ENCODE data around the gene LNX1. TPM values are rescaled to one million over a fixed set of nuclear protein-coding genes. Genes with fewer than 3 reads are reported as not detected.

LNX1 gene
- total and polyA plus RNA-seq, 2 of the 8 experiments (the other 6 are each of a cell fraction or from before 2014, with no cell fraction given) = 2.7 to 3.8 TPM

DNA sequence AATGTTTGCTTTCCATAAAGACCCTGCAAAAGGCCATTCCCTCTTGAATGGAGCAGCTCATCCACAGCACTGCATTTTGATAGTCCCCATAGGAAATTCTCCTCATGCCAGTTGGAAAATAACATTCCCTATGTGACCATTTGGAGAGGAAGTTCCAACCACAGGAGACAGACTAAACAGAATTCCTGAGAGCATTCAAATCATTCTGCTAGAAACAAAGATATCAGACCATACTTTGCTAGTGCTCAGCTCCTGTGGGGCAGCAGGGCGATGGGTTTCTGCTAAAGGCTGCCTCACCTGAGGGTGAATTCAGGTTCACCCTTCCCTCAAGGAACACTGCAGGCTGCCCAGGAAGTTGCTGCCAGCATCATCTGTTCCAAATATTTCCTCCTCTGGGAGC, 58.8 kb downstream of the LNX1 start:
- no peaks in the 10 kb centered on the region for H3K79me2 ChIP-seq (ENCODE audit: control insufficient read depth in 1 of 2, insufficient read depth in 2 of 2, low read length in 2 of 2)
- no peaks in the 10 kb centered on the region for H3K36me3 ChIP-seq (ENCODE audit: control insufficient read depth in 2 of 4, insufficient read depth in 4 of 4, low read length in 3 of 4)
- no peaks in the 10 kb centered on the region; the same call in 1 of the 2 replicates for H3K23me2 ChIP-seq (ENCODE audit: low read depth, low read length)
- H3K27ac ChIP-seq (ENCODE audit: low read depth, low read length) = no peak overlapping the region
- ChIA-PET POLR2A (ENCODE audit: partially characterized antibody) (no interaction called here), CTCF (ENCODE audit: partially characterized antibody) (interaction anchor here (0.9 to 1.3 kb wide), 4 partner anchors 24 to 701 kb away, joined by 3 read pairs; no protein-coding TSS in a partner anchor)
- no peak overlapping the region for H2BK12ac ChIP-seq (ENCODE audit: low read depth, low read length)
- H3K27me3 ChIP-seq (replicated peaks in 1 of 4; ENCODE audit: control insufficient read depth in 3 of 4, extremely low read depth in 1 of 4, insufficient read depth in 3 of 4, low read length in 3 of 4) = no peaks in the 10 kb centered on the region
- no peak overlapping the region for H3K18ac ChIP-seq (ENCODE audit: extremely low read depth, low read length)
- H2BK5ac ChIP-seq (ENCODE audit: low read depth, low read length) = no peak overlapping the region
- no peak overlapping the region for H2BK120ac ChIP-seq (replicated peaks; ENCODE audit: low read depth, low read length)
- no peak overlapping the region for H2AK5ac ChIP-seq (ENCODE audit: low read depth, low read length)
- no peak overlapping the region for H3K14ac ChIP-seq (ENCODE audit: insufficient read length)
- no peak overlapping the region for H2BK15ac ChIP-seq (ENCODE audit: low read length)
- H3K4ac ChIP-seq (replicated peaks; ENCODE audit: insufficient read length, low read depth, low read length) = no peak overlapping the region
- H3K79me1 ChIP-seq (ENCODE audit: low read depth, low read length) = no peaks in the 10 kb centered on the region
- no peaks in the 10 kb centered on the region for H3K9me3 ChIP-seq (ENCODE audit: insufficient read depth in 2 of 2, low read depth in 1 of 2, low read length in 1 of 2)
- H3K4me1 ChIP-seq (replicated peaks in 1 of 4; ENCODE audit: control insufficient read depth in 3 of 4, insufficient read depth in 4 of 4, low read length in 3 of 4) = peaks cover 0 to 7% (median 4%) of the 10 kb centered on the region in 4 experiments; a peak in 4 of 7 replicates
- no peak overlapping the region for H4K5ac ChIP-seq (ENCODE audit: insufficient read length, low read depth, low read length)
- no peak overlapping the region for H4K91ac ChIP-seq (replicated peaks; ENCODE audit: insufficient read length, low read length)
- WGBS, 2 experiments (ENCODE audit: extremely low coverage in 1 of 2, insufficient coverage in 1 of 2, insufficient read length in 1 of 2, insufficient replicate concordance in 2 of 2, low coverage in 1 of 2, low lambda C conversion rate in 2 of 2, missing lambda C conversion rate in 1 of 2) = 82% methylated on average over 1 of the region's 1 CpG; no CpG with 5 or more reads in 1 of the 2 experiments
- H4K8ac ChIP-seq (ENCODE audit: extremely low read depth, insufficient read depth, low read length) = no peak overlapping the region
- H3K4me2 ChIP-seq (ENCODE audit: insufficient read depth in 1 of 2, low read depth in 2 of 2, low read length in 2 of 2) = no peak overlapping the region
- H3K9ac ChIP-seq (replicated peaks in 1 of 4; ENCODE audit: extremely low read depth in 1 of 4, low read depth in 3 of 4, low read length in 3 of 4) = no peak overlapping the region
- H3K56ac ChIP-seq (replicated peaks; ENCODE audit: insufficient read length, low read depth, low read length) = no peak overlapping the region
- H4K20me1 ChIP-seq (replicated peaks in 1 of 2; ENCODE audit: control insufficient read depth in 1 of 2, insufficient read depth in 2 of 2, low read length in 2 of 2) = no peaks in the 10 kb centered on the region
- no peak overlapping the region for H3K4me3 ChIP-seq (ENCODE audit: extremely low read depth in 1 of 4, insufficient read depth in 2 of 4, low read depth in 3 of 4, low read length in 4 of 4)
- H2BK20ac ChIP-seq (ENCODE audit: low read length) = no peak overlapping the region
- H2AFZ ChIP-seq (ENCODE audit: low read length) = no peak overlapping the region
- FAIRE-seq = no peak
- H3K23ac ChIP-seq (ENCODE audit: insufficient read length) = no peak overlapping the region
- DNase-seq (ENCODE audit: low read depth in 1 of 2, low spot score in 2 of 2) = no peak
- no peak for TF ChIP-seq SUZ12 (IDR thresholded peaks at IDR 0.05; ENCODE audit: low read length)

Measured in H1 (cell line).